GM21619 (cell line): ENCODE data around the gene GPR84.
"Not testable (repeated sequence)": the region's sequence is repeated elsewhere in the genome, so short reads cannot be mapped to it uniquely, and the experiment has no call there.

ENCODE experiments used
- ATAC-seq: cut with Tn5 transposase; IDR thresholded peaks from one replicate; pipeline ENCODE4 v1.9.1; 2021; ENCODE audit not compliant: unreplicated experiment

GPR84 gene

DNA sequence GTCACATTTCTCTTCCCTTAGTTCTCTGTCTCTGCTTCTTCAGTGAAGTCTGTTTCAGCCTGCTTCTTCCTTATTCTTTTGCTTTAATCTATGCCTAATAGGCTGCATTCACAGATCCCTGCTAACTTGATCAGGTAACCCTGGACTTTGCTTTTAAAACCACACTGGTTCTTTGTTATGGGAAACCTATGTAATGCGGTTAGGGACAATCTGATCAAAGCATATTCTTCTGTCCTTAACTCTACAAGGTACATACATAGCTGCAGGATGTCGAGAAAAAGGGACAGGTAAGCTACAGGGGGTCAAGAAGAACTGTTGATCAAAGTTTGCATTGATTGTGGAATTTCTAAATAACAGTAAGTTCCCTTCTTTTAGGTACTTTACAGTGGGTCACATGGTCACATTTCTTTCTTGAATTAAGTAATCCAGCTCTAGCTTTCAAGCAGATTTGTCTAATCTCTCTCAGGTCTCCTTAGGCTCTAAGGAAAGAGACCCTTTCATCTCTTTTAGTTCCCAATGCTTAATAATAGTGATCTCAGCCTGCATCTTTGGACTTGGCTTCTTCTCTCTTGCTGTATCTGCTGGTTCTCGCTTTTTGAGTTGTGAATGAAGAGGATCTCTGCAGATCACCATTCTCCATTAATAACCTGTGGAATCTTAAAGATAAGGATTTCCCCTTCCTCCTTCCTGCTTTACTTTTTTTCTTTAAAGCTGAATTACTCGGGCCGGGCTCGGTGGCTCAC, 35.5 kb downstream of the GPR84 start:
- ATAC-seq: no peak

DNA sequence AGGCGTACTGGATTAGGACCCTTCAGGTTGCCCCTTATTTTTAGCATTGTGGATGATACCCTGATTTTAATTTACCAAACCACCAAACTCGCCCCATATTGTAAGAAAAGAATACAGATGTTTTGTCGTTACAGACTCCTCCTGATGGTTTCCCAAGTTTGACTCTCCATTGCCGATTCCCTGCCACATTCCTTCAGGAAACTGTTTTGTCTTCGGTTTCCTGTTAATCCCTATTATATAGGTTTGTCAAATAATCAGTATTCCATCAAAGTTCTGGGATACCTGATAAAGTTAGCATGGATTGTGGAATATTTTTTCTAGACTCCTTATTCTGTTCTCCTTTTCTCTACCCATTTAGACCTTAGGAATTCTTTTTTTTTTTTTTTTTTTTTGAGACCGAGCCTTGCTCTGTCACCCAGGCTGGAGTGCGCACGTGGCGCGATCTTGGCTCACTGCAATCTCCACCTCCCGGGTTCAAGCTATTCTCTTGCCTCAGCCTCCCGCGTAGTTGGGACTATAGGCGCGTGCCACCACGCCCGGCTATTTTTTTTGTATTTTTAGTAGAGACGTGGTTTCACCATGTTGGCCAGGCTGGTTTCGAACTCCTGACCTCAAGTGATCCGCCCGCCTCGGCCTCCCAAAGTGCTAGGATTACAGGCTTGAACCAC, 38.7 kb downstream of the GPR84 start:
- ATAC-seq: not testable (repeated sequence)

DNA sequence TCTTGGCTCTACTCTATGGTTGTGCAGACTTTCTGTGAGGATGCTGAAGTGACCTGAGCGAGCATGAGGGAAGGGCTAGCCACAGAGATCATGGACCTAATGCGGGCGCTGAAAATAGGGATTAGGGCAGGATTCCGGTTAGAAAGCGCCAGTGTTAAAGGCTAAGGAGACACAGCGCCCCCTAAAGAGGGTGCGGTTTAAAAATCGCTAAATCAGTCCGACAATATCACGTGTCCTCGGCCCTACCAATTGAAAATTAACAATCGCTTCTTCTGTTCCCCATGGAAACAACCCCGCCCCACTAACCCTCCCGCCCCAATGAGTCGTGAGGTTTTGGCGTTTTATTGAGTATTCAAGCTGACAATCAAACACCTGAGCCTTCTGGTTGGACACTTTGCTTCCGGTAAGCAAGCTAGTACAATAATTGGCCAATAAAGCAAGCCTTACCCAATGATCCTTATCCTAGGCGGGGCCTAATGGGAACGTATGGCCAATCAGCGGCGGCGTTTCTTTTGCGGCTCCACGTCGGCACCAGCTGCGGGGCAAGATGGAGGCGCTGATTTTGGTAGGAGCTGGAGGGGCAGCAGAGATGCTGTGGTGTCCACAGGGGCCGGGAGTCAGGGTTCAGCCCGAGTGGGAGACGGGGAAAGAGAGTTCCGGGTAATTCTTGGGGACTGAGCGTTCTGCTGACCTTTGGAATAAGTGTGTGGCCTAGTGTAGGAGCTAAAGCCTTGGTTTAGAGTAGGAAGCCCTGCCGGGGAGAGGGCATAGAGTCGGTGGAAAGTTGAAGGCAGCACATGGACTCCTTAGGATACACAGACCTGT, 39.5 kb downstream of the GPR84 start, which contains the start of gene COPZ1:
COPZ1 (plus strand) TSS at position 515 of the 825 bp plus-strand sequence; CDS start at position 548, 33 bp downstream.
- peak; percentile 99 for ATAC-seq

DNA sequence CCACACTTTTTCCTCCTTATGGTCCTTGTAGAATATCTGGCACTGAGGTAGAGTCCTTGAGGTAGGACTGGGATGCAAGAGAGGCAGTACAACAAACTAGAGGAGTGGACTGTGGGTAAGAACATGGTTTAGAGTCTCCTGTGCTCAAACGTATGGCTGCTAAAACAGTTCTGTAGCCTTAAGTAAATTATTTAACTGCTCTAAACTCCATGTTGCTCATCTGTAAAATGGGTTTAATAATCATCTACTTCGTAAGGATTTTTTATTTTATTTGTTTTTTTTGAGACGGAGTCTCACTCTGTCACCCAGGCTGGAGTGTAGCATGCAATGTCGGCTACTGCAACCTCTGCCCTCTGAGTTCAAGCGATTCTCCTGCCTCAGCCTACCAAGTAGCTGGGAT, 42.9 kb downstream of the GPR84 start:
- ATAC-seq: no peak
